Measurements from ENCODE around the gene CRYBG3. TPM values are rescaled to one million over a fixed set of nuclear protein-coding genes. Genes with fewer than 3 reads are reported as not detected.

CRYBG3 gene
- total and polyA plus RNA-seq, 2 of the 13 experiments (the other 11 are each of a cell fraction or from before 2014, with no cell fraction given), result 3.8 to 15.9 TPM

- TF ChIP-seq AKNA (CRISPR knock-in tag; IDR thresholded peaks at IDR 0.05; ENCODE audit: borderline replicate concordance) (no peak), THRA (CRISPR knock-in tag; IDR thresholded peaks at IDR 0.05; ENCODE audit: borderline replicate concordance) (no peak; the same call in 1 of the 2 replicates), ZMAT3 (CRISPR knock-in tag; conservative IDR thresholded peaks at IDR 0.05) (no peak), CEBPG (CRISPR knock-in tag; IDR thresholded peaks at IDR 0.05) (0 out of 2 replicates have a peak, but pooled peaks have one; percentile 15), KLF9 (CRISPR knock-in tag; IDR thresholded peaks at IDR 0.05; ENCODE audit: low read depth) (no peak), MTF2 (CRISPR knock-in tag; IDR thresholded peaks at IDR 0.05; ENCODE audit: borderline replicate concordance) (no peak), ZNF615 (CRISPR knock-in tag; IDR thresholded peaks at IDR 0.05; ENCODE audit: borderline replicate concordance) (no peak), SKI (IDR thresholded peaks at IDR 0.05; ENCODE audit: partially characterized antibody) (no peak), TEF (CRISPR knock-in tag; IDR thresholded peaks at IDR 0.05) (no peak), THAP9 (CRISPR knock-in tag; IDR thresholded peaks at IDR 0.05; ENCODE audit: borderline replicate concordance) (no peak), MTF1 (CRISPR knock-in tag; IDR thresholded peaks at IDR 0.05) (no peak), ZNF747 (CRISPR knock-in tag; IDR thresholded peaks at IDR 0.05; ENCODE audit: borderline replicate concordance) (no peak), TBX3 (IDR thresholded peaks at IDR 0.05; ENCODE audit: borderline replicate concordance) (no peak), NONO (IDR thresholded peaks at IDR 0.05) (no peak), NONO (CRISPR knock-in tag; conservative IDR thresholded peaks at IDR 0.05) (peak; percentile 62; the same call in 1 of the 2 replicates), REXO4 (CRISPR knock-in tag; IDR thresholded peaks at IDR 0.05; ENCODE audit: borderline replicate concordance) (no peak)
Observed at GRCh38 chr3:97992547-97993173, 170.8 kb downstream of the CRYBG3 start (continued).
